Thyroid gland (tissue), 4 donors: ENCODE data around the gene GRIN2A.

Experiments
- POLR2A ChIP-seq, 2 donors: fragments of 450-650 bp; IDR thresholded peaks; one replicate each; pipeline ENCODE4 v1.6.1; 2017; ENCODE audit warnings: antibody characterized with exemption in 2 of 2, mild to moderate bottlenecking in 2 of 2, moderate library complexity in 1 of 2
- TF ChIP-seq, protein P1 (sequence below), 6 experiments: fragments of 200-600 bp in 3 of 6; fragments of 450-650 bp in 3 of 6; sonication (generic) in 3 of 6; IDR thresholded peaks; one replicate each; pipeline ENCODE4 v1.5.1; 2016 to 2019; ENCODE audit warnings: antibody characterized with exemption in 6 of 6, mild to moderate bottlenecking in 2 of 6, inconsistent platforms in 1 of 6, moderate library complexity in 1 of 6

DNA sequence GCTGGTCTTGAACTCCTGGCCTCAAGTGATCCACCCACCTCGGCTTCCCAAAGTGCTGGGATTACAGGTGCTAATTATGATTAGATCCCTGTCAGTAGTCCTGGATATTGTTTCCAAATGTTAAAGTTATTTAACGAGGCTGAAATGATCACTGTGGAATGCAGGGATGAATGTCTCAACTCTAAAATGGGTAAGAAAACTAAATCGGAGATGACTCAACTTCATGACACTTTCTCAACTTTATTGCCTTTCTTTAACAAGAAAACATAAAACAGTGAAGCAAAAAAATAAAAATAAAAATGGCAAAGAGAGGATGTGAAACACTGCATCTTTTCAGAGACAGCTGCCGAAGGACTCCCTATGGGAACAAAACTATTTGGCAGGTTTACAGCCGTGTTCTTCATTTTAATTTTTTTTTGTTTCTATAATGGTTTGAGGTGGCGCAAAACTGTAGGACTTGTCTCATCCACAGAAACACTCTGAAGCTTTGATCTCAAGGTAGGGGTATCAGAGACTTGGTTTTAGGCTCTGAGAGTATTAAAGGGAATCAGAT is 382.0 kb downstream of the GRIN2A start:
- no peak for TF ChIP-seq POLR2A (IDR thresholded peaks at IDR 0.05)
- TF ChIP-seq, protein P1, sequence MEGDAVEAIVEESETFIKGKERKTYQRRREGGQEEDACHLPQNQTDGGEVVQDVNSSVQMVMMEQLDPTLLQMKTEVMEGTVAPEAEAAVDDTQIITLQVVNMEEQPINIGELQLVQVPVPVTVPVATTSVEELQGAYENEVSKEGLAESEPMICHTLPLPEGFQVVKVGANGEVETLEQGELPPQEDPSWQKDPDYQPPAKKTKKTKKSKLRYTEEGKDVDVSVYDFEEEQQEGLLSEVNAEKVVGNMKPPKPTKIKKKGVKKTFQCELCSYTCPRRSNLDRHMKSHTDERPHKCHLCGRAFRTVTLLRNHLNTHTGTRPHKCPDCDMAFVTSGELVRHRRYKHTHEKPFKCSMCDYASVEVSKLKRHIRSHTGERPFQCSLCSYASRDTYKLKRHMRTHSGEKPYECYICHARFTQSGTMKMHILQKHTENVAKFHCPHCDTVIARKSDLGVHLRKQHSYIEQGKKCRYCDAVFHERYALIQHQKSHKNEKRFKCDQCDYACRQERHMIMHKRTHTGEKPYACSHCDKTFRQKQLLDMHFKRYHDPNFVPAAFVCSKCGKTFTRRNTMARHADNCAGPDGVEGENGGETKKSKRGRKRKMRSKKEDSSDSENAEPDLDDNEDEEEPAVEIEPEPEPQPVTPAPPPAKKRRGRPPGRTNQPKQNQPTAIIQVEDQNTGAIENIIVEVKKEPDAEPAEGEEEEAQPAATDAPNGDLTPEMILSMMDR (IDR thresholded peaks at IDR 0.05) = no peak
